OCI-LY7 (cell line): ENCODE results near the gene INTS1. TPM values are rescaled to one million over a fixed set of nuclear protein-coding genes. Genes with fewer than 3 reads are reported as not detected.

Experiments
- BruUV-seq: library from RNA; stranded (reverse); fragments of 400-500 nt; replicated peaks from 2 replicates; lab custom pipeline; 2021; lab: Mats Ljungman, UMichigan
- CTCF ChIA-PET: fragments of 300-600 bp; sonication (Branson Sonifier 250); formaldehyde crosslinking; loops from one replicate; lab custom pipeline; 2022; ENCODE audit warnings: antibody characterized with exemption; ENCODE audit not compliant: unreplicated experiment; lab: Charles Lee
- POLR2A ChIA-PET: fragments of 300-600 bp; sonication (Branson Sonifier 250); formaldehyde crosslinking; loops from one replicate; lab custom pipeline; 2022; ENCODE audit warnings: antibody characterized with exemption; lab: Charles Lee
- DNase-seq: peaks from one replicate; pipeline ENCODE4 v3.0.0-alpha.2; 2015; ENCODE audit warnings: low spot score
- H2AFZ ChIP-seq: fragments of 200-600 bp; sonication (generic), shearing (Covaris generic); 2 replicates; pipeline ENCODE4 v1.6.1; 2014; ENCODE audit warnings: mild to moderate bottlenecking, antibody characterized with exemption, low read length, moderate library complexity
- H3K27ac ChIP-seq: fragments of 200-600 bp; sonication (generic); 2 replicates; pipeline ENCODE4 v1.5.1; 2014; ENCODE audit warnings: mixed run types, low read depth, mild to moderate bottlenecking, moderate library complexity, low read length, inconsistent platforms; ENCODE audit not compliant: poor library complexity, severe bottlenecking
- H3K36me3 ChIP-seq: fragments of 200-600 bp; sonication (generic); 2 replicates; pipeline ENCODE4 v1.6.1; 2014; ENCODE audit warnings: mild to moderate bottlenecking, antibody characterized with exemption, low read length, moderate library complexity, mixed read lengths; ENCODE audit not compliant: insufficient read depth
- H3K4me1 ChIP-seq: fragments of 200-600 bp; sonication (generic); 2 replicates; pipeline ENCODE4 v1.5.1; 2014; ENCODE audit warnings: mild to moderate bottlenecking, low read length; ENCODE audit not compliant: insufficient read depth, poor library complexity, severe bottlenecking
- H3K4me2 ChIP-seq: fragments of 200-600 bp; sonication (generic); 2 replicates; pipeline ENCODE4 v1.6.1; 2014; ENCODE audit warnings: mild to moderate bottlenecking, low read length
- H3K4me3 ChIP-seq: fragments of 200-600 bp; sonication (generic); 2 replicates; pipeline ENCODE4 v1.5.1; 2014; ENCODE audit warnings: mild to moderate bottlenecking, low read depth, low read length; ENCODE audit not compliant: poor library complexity, severe bottlenecking
- H3K79me2 ChIP-seq: fragments of 200-600 bp; sonication (generic); 2 replicates; pipeline ENCODE4 v1.6.1; 2016; ENCODE audit warnings: low read depth, mild to moderate bottlenecking, low read length, moderate library complexity, mixed read lengths; ENCODE audit not compliant: insufficient read depth
- H3K9me2 ChIP-seq: fragments of 200-600 bp; sonication (generic); 2 replicates; pipeline ENCODE4 v1.6.1; 2016; ENCODE audit warnings: mild to moderate bottlenecking, low read length, mixed read lengths; ENCODE audit not compliant: insufficient read depth
- H3K9me3 ChIP-seq: fragments of 200-600 bp; sonication (generic); 2 replicates; pipeline ENCODE4 v1.6.1; 2014; ENCODE audit warnings: mild to moderate bottlenecking, mixed run types, low read length, mixed read lengths
- H4K20me1 ChIP-seq: fragments of 200-600 bp; sonication (generic); 2 replicates; pipeline ENCODE4 v1.6.1; 2014; ENCODE audit warnings: mild to moderate bottlenecking, antibody characterized with exemption, low read length, moderate library complexity, mixed read lengths; ENCODE audit not compliant: insufficient read depth
- EZH2phosphoT487 ChIP-seq: fragments of 200-600 bp; sonication (generic); IDR thresholded peaks from 2 replicates; pipeline ENCODE4 v1.6.1; 2018; ENCODE audit warnings: low read depth, borderline replicate concordance, mild to moderate bottlenecking, mixed run types, antibody characterized with exemption, low read length, moderate library complexity, mixed read lengths
- intact Hi-C: fragments of 100-400 bp; cut with micrococcal nuclease; formaldehyde crosslinking; loops from one replicate; pipeline ENCODE4 v1.10.0; 2022; ENCODE audit not compliant: unreplicated experiment
- total RNA-seq, 2 experiments: library from RNA; depleted of rRNA in 1 of 2; stranded (reverse); fragments of >200 nt in 1 of 2; shearing (Covaris generic) in 1 of 2; gene quantifications; 2 replicates each; pipeline ENCODE4 v1.2.3, GENCODE V29; 2014 to 2022
- TF ChIP-seq, protein P1 (sequence below): fragments of 200-600 bp; sonication (generic); conservative IDR thresholded peaks from 2 replicates; pipeline ENCODE4 v1.5.1; 2014; ENCODE audit warnings: mild to moderate bottlenecking, antibody characterized with exemption, low read length, moderate library complexity, mixed read lengths

The INTS1 gene
- total RNA-seq, 2 experiments from 2014 or later: 83.6 to 188 TPM

DNA sequence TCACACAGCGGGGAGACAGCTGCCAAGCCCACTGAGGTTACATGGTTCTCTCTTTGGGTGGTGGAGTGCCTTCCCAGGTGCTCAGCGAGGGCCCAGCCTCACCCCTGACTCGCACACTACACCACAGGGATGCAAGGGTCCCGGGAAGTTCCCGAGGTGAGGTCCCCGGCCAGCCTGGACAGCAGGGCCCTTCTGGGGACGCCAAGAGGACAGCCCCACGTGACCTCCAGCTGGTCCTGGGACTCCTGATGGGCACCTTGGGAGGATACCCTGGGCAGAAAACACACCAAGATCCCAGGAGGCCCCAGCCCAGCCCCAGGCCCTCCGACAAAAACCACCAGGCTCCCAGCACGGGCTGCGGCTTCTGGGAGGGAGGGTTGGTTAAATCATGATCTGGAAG, 53.2 kb downstream of the INTS1 start:
- H3K27ac ChIP-seq: no peak overlapping the region
- intact Hi-C loops: no loop called here
- no peaks in the 10 kb centered on the region for H3K9me3 ChIP-seq
- H3K4me1 ChIP-seq: peaks cover 8% of the 10 kb centered on the region
- no peak for DNase-seq
- H3K4me3 ChIP-seq: no peak overlapping the region
- H2AFZ ChIP-seq: no peak overlapping the region
- H3K79me2 ChIP-seq: no peaks in the 10 kb centered on the region
- TF ChIP-seq, protein P1, sequence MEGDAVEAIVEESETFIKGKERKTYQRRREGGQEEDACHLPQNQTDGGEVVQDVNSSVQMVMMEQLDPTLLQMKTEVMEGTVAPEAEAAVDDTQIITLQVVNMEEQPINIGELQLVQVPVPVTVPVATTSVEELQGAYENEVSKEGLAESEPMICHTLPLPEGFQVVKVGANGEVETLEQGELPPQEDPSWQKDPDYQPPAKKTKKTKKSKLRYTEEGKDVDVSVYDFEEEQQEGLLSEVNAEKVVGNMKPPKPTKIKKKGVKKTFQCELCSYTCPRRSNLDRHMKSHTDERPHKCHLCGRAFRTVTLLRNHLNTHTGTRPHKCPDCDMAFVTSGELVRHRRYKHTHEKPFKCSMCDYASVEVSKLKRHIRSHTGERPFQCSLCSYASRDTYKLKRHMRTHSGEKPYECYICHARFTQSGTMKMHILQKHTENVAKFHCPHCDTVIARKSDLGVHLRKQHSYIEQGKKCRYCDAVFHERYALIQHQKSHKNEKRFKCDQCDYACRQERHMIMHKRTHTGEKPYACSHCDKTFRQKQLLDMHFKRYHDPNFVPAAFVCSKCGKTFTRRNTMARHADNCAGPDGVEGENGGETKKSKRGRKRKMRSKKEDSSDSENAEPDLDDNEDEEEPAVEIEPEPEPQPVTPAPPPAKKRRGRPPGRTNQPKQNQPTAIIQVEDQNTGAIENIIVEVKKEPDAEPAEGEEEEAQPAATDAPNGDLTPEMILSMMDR: no peak
- no peak for TF ChIP-seq EZH2phosphoT487
- H3K4me2 ChIP-seq: no peak overlapping the region
- H3K9me2 ChIP-seq: no peaks in the 10 kb centered on the region
- H3K36me3 ChIP-seq: no peaks in the 10 kb centered on the region
- ChIA-PET POLR2A (no interaction called here), CTCF (no interaction called here)
- no TSS peak for BruUV-seq
- H4K20me1 ChIP-seq: no peaks in the 10 kb centered on the region

DNA sequence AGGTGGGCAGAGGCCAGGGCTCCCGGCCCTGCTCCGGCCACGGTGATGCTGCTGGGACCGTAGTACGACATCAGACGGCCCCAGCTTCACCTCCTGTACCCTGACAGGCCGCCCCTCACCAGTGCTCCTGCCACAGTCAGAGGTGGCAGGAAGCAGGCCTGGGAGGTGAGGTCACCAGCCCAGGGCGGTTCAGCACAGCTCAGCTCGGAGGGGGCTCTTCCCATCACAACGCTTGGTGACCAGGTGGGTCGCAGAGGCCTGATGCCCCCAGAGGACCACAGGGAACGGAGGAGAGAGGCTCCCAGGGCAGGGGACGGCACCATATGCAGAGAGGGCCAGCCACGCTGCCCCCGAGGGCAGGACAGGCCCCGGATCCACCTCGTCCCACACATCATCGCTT, 53.8 kb downstream of the INTS1 start:
- Histone ChIP-seq H3K27ac (no peak overlapping the region), H3K9me2 (no peaks in the 10 kb centered on the region), H3K4me3 (no peak overlapping the region), H3K4me1 (peaks cover 4% of the 10 kb centered on the region), H3K9me3 (no peaks in the 10 kb centered on the region), H3K4me2 (no peak overlapping the region), H3K36me3 (no peaks in the 10 kb centered on the region), H2AFZ (no peak overlapping the region), H4K20me1 (no peaks in the 10 kb centered on the region), H3K79me2 (no peaks in the 10 kb centered on the region)
- no TSS peak for BruUV-seq
- ChIA-PET POLR2A (no interaction called here), CTCF (no interaction called here)
- DNase-seq: no peak
- TF ChIP-seq EZH2phosphoT487: no peak
- TF ChIP-seq, protein P1: no peak
- intact Hi-C loops: no loop called here

DNA sequence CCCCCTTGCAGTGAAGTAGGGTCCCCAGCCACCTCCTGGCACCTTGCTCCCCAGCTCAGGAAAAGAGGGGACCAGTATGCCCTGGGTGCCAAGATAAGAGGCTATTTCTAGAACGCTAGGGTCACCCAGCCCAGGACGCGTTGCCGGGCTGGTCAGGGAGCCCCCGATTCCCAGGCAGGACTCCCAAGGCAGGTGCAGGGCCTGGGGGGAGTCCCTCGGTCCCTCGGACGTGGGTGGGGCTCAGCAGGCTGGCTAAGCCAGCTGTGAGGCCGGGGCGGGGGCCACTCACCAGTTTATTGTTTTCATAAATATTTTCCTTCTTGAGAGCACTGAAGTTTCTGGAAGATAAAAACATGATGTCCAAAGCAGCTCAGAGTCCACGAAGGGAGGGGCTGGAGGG, 54.2 kb downstream of the INTS1 start:
- H3K4me3 ChIP-seq: no peak overlapping the region
- no peak overlapping the region for H2AFZ ChIP-seq
- ChIA-PET POLR2A (no interaction called here), CTCF (no interaction called here)
- no peaks in the 10 kb centered on the region for H3K9me3 ChIP-seq
- TF ChIP-seq, protein P1: no peak
- no peak for TF ChIP-seq EZH2phosphoT487
- no peaks in the 10 kb centered on the region for H3K79me2 ChIP-seq
- H3K9me2 ChIP-seq: no peaks in the 10 kb centered on the region
- H3K4me1 ChIP-seq: no peaks in the 10 kb centered on the region
- DNase-seq: no peak
- H3K4me2 ChIP-seq: no peak overlapping the region
- intact Hi-C loops: no loop called here
- BruUV-seq: no TSS peak
- no peaks in the 10 kb centered on the region for H3K36me3 ChIP-seq
- no peak overlapping the region for H3K27ac ChIP-seq
- no peaks in the 10 kb centered on the region for H4K20me1 ChIP-seq
